ENCODE results near the gene MANF.

MANF gene

GRCh38 chr3:51436998-51437639 lies 52.0 kb downstream of the MANF start:
- no peak for DNase-seq
